GM19193 (cell line): ENCODE results near the gene NOL12.
A peak's percentile ranks its signal among the peaks of the same experiment; 100 is the strongest.

Source experiments
- POLR2A ChIP-seq: IDR thresholded peaks from 4 replicates; pipeline ENCODE4 v1.6.1; 2011; ENCODE audit not compliant: insufficient read depth, insufficient read length; ENCODE audit errors: extremely low read depth

The NOL12 gene

DNA sequence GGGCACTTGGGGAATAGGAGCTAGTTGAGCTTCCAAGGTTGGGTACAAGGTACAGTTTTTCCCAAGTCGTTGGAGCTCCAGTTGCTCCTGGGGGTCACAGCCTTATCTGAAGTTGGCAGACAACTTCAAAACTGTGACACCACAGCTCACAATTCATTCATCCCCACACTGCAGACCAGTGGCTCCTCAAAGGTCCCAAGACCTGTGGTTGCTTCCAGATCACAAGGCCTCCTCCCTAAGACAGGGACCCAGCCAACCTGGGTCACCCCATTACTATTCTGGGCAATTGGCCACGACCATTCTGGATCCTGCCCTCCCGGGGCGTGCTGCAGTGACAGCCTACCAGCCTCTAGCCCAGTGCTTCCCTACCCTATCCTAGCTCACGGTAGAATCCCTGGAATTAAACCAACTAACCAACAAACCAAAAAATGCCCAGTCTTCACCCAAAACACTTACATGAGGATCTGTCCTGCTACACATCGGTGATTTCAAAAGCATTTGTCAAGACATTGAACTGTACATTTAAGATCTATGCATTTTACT lies 28.5 kb upstream of the NOL12 start:
- TF ChIP-seq POLR2A, result peak; percentile 56

DNA sequence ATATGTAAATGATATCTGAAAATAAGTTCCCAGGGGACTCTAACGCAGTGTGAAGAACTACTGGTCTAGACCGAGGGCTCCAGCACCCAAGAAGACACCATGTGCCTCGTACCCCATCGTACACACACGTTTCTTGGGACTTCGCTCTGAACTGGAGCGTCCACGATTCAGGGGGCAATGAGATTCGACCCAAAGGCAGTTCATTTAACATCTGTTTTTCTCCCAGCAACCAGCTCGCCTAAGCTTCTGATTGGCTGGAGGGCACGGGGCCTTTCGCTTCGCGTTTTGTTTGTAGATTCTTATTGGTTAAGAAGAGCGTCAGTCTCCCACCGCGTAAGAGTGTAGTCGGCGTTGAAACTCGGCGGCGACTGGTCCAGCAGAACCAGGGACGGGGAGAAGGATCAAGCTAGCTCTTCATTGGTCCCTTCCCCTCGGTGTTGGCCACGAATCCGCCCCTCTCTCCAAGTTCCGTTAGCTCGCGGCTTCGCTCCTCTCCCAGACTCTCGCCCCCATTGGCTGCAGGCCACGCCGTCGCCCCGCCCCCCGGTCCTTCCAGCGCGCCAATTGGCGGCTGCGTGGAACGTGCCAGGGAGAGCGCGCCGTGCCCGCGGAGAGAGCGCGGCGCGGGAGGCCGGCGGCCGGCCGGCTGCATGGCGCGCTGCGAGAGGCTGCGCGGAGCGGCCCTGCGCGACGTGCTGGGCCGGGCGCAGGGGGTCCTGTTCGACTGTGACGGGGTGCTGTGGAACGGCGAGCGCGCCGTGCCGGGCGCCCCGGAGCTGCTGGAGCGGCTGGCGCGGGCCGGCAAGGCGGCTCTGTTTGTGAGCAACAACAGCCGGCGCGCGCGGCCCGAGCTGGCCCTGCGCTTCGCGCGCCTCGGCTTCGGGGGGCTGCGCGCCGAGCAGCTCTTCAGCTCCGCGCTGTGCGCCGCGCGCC lies 27.7 kb upstream of the NOL12 start, which contains the start of gene PDXP:
TSS of gene PDXP (plus strand) at position 591 of the 933 bp plus-strand sequence. CDS start at position 651, 60 bp downstream.
- peak; percentile 80 for TF ChIP-seq POLR2A

DNA sequence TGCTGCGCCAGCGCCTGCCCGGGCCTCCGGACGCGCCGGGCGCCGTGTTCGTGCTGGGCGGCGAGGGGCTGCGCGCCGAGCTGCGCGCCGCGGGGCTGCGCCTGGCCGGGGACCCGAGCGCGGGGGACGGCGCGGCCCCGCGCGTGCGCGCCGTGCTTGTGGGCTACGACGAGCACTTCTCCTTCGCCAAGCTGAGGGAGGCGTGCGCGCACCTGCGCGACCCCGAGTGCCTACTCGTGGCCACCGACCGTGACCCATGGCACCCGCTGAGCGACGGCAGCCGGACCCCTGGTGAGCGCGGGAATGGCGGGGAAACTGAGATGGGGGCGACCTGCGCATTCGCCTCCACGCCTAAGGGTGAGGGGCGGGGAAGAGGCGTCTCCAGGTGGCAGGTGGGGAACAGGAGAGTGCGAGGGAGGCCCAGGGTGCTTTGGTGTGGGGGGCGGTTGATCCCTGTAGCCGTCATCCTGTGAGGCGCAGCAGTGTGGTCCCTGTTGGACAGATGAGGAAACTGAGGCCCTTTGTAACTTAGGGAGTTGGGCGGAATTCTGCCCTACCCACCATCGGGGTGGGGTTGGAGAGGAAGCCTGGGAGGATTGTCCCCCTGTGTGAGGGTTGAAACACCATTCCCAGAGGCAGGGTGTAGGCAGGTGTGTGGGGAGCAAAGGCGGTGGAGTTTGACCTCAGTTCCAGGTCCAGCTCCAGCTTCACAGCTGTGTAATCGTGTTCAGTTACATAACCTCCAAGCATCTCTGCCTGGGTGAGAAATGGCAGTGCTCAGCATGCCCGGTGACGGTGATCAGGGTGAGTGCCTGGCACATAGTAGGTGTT lies 26.9 kb upstream of the NOL12 start:
- TF ChIP-seq POLR2A, result no peak

DNA sequence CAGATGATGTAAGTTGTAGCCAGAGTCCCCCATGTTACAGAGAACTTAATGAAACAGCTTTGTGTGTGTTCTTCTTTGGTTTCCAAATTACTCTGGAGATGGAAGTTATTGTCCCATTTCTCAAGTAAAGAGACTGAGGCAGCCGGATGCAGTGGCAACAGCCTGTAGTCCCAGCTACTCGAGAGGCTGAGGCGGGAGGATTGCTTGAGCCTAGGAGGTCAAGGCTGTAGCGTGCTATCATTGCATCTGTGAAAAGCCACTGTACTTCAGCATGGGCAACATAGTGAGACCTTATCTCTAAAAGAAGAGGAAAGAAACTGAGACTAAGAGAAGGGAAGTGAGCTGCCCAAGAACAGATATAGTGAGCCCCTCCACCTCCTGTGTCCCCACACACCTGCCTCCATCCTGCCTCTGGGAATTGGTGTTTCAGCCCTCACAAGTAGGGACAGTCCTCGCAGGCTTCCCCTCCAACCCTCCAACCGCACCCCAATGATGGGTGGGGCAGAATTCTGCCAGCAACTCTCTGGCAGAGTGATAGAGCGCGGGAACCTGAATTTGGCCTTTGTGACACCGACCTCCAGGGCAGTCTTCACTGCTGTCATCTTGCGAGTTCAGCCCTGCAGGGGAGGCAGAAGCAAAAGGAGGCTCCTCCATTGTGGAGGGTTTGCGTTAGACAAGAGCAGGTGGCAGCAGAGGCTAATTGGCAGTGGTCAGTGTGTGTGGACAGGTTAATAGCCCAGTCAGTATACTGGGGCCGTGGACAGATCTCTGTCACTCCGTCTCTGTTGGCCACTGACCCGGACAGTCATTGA lies 26.0 kb upstream of the NOL12 start:
- no peak for TF ChIP-seq POLR2A

DNA sequence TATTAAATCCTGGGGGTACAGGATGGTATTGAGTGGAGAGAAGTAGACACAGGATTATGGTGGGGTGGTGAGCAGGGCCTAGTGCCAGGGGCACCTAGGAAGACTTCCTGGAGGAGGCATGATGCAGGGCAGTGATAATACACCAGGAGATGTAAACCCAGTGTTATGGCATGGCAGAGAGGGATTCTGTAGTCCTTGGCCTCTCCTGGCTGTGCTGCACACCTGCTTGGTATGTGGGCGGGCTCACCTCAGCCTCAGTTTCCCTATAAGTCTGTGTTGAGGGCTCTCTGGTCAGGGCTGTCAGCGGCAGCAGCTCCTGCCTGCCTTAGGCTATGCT lies 25.5 kb upstream of the NOL12 start:
- no peak for TF ChIP-seq POLR2A

DNA sequence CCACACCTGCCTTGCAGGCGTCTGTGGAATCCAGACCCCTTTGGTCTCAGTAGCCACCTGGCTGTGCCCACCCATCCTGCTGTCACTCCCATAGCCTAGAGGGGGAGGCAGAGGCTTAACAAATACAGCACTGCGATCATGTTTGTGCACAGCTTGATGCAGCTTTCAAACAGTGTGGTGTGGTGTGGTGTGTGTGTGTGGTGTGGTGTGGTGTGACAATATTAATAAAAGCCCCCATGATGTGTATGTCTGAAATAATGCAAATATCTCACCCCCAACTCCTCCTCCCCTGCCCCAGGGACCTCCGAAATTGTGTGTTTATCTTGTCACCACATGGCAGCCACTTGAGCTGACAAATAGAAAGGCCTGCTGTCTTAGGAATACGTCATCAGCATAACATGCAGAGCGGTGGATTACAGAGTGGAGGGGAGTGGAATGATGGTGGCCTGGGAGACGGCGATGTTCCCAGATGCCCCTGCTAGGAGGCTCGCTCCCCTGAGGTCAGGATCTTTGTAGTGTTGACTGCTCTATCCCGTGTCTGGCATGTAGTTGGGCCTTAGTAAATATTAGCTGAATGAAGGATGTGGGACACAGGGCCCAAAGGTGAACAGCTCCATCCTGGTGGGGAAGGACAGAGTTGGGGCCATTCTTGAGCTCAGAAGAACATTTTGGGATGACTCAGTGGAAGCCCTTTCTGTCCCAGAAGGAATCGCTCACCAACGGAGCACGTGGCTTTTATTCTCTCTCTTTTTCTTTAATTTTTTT lies 24.8 kb upstream of the NOL12 start:
- no peak for TF ChIP-seq POLR2A

DNA sequence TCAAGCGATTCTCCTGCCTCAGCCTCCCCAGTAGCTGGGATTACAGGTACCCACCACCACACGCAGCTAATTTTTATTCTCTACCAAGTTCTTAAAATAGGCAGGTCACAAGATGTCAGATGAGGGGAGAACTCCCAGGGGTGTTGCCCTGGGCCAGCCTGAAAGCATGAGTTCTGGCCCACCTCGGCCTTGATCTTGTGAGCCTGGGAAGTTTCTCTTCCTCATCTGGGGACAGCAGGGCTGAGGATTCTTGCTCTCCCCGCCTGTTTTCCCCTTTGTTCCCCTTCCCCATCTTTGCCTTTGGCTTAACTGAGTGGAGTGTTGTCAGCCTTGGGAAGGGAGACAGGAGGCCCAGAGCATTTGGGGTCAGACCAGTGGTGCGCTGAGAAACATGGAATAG lies 24.1 kb upstream of the NOL12 start:
- TF ChIP-seq POLR2A, result no peak

DNA sequence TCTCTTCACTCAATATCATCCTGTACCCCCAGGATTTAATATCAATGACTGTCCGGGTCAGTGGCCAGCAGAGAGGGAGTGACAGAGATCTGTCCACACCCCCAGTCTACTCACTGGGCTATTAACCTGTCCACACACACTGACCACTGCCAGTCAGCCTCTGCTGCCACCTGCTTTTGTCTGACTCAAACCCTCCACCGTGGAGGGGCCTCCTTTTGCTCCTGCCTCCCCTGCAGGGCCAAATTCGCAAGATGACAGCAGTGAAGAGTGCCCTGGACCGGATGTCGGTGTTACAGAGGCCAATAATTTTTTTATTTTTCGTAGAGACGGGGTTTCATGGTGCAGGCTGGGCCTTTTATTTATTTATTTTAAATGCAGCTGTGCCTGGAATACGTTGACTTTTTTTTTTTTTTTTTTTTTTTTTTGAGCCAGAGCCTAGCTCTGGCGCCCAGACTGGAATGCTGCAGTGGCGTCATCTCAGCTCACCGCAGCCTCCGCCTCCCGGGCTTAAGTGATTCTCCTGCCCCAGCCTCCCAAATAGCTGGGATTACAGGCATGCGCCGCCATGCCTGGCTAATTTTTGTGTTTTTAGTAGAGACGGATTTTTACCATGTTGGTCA lies 22.5 kb upstream of the NOL12 start:
- TF ChIP-seq POLR2A, result no peak

DNA sequence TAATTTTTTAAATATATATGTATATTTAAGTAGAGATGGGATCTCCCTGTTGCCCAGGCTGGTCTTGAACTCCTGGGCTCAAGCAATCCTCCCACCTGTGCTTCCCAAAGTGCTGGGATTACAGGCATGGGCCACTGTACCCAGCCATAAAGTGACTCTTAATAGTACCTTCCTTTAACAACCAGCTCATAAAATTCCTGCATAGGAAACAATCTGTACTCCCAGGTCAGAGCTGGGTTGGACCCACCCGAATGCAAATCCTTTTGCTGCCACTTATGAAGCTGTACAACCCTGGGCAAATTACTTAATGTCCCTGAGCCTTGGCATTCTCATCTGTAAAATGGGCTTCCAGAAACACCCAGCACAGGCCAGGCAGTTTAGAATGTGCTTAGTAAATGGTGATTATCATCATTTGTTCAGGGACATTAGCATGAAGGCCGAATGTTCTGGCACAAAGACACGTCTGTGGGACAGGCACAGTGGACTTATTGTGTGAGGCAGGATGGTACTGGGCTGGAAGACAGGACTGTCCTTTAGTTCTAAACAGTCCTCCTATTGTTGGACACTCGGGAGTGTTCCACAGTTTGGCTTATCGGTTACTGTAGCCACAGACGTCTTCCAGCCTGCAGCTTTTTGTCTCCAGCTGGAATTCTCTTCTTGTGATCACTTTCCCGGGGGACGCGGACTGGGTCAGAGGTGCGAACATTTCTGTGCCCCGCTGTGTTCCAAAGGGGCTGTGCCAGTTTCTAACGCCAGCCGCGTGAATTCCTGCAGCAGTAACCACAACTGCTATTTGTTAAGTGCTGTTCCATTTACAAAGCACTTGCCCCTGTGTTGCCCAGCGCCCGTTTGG lies 21.7 kb upstream of the NOL12 start:
- no peak for TF ChIP-seq POLR2A

DNA sequence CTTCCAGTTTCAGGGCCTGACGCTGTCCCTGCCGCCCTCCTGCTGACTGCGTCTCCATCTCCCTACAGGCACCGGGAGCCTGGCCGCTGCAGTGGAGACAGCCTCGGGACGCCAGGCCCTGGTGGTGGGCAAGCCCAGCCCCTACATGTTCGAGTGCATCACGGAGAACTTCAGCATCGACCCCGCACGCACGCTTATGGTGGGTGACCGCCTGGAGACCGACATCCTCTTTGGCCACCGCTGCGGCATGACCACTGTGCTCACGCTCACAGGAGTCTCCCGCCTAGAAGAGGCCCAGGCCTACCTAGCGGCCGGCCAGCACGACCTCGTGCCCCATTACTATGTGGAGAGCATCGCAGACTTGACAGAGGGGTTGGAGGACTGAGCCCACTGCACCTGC lies 20.7 kb upstream of the NOL12 start:
- TF ChIP-seq POLR2A, result no peak

DNA sequence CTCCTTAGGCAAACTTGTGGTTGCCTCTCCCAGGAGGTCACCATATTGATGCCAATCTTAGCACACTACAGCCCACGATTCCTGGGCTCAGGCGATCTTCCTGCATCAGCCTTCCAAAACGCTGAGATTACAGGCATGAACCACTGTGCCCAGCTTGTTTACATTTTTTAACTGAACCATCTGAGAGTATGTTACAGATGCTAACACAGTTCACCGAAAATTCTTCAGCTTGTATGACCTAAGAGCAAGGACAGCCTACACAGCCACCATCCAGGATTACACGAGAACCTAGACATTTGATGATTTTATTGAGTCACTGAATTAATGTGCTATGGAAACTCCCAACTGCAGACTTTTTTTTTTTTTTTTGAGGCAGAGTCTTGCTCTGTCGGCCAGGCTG lies 16.6 kb upstream of the NOL12 start:
- no peak for TF ChIP-seq POLR2A

DNA sequence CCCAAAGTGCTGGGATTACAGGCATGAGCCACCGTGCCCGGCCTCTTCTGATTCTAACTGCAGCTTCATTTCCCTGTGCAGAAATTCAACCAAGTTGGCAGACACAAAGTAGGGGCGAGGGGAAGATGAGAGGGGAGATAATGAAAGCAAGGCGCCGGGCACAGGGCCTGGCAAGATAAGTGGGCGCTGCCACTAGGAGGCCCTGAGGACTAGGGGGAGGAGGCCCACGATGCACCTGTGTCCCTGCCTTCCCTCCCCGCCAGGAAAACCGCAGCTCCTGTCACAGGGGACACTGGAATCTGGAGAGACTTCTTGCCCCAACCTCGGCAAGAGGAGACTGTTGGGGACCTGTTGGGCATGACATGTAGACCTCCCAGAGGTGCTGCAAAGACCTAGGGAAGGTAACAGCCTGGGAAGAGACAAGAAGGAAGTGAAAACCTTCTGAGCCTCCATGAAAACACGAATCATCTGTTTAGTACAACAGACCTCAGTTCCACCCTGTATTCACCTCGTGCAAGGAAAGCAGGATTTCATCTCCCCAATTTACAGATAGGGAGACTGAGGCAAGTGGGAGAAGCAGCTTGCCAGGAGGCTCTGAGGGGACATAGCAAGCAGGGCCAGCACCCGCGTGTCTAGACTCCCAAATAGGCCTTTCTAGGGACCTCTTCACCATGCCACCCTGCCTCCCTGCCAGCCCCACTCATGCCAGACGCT lies 13.8 kb upstream of the NOL12 start:
- no peak for TF ChIP-seq POLR2A

DNA sequence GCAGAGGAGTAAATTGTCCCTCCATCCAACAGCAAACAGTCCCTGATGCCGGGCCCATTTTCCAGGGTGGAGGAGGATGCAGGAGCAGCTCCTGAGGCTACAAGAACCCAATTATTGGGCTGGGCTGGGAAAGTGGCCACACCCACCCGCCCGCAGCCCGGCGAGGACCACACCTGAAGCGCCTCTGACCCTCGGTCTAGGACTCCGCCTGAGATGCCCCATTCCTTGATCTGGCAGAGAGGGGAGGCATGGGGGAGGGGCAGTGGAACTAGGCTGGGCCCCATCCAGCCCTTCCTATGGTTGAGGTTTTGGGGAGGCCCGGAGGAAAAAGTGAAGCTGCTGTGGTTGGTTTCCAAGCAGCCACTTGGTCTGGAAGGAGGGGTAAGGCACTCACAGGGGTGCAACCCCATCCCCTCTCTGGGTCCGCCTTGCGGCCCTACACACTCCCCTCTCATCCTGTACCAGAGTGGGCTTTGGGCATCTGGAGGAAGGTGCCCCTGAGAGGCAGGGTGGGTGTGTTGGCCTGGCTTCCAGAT lies 13.2 kb upstream of the NOL12 start:
- TF ChIP-seq POLR2A, result no peak
